GM19025 (cell line): ENCODE measurements around the gene SH3RF3.

ENCODE experiments used
- ATAC-seq: cut with Tn5 transposase; IDR thresholded peaks from one replicate; pipeline ENCODE4 v1.9.1; 2021; ENCODE audit warnings: mild to moderate bottlenecking, low read depth, moderate library complexity; ENCODE audit not compliant: unreplicated experiment

The SH3RF3 gene

DNA sequence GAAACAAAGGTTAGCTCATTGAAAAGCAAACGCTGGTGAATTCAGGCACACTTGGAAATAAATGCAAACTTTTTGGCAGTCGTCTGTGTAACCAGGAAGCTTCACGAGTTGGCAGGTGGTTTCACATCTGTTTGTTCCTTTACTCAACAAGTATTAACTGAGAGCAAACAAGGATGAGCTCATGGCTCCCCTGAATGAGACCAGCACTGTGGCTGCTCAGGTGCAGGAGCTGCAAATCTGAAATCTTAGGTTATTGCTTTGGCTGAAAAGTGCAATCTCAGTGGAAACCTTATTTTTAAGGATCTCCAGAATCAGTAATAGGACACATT is 46.3 kb downstream of the SH3RF3 start:
- no peak for ATAC-seq

DNA sequence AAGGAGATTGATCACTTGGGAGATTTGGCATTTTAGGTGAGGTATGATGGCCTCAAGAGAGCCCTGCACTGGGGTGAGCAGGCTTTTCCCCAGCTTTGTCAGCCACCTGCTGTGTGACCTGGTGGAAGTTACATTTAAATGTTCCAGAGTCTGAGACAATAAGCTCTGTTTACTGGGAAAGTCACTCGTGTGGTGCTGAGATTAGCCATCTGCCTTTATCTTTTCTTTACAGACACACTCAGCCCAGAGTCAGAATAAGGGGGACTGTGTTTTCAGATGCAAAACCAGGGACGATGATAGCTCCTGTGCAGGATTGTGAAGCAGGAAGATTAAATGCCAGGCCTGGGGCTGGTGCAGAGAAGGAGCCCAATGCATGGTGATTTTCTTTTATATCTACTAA is 47.9 kb downstream of the SH3RF3 start:
- ATAC-seq: no peak

DNA sequence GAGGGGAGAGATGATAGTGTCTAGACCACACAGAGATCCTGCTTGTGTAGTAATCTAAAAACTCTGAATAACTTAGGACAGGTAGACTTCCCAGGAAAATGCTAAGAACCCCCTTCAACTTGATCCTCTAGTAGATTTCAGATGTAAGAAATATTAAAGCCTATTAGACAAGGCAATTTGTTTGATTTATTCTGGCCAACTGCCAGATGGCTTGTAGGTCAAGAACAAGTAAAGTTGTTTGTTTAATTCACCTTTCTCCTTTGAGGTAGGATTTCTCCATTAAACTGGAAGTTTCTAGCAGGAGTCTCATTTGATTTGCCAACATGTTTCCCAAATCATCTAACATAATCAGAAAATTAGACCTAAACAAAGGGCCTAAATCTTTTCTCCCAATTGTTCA is 48.6 kb downstream of the SH3RF3 start:
- ATAC-seq: no peak

DNA sequence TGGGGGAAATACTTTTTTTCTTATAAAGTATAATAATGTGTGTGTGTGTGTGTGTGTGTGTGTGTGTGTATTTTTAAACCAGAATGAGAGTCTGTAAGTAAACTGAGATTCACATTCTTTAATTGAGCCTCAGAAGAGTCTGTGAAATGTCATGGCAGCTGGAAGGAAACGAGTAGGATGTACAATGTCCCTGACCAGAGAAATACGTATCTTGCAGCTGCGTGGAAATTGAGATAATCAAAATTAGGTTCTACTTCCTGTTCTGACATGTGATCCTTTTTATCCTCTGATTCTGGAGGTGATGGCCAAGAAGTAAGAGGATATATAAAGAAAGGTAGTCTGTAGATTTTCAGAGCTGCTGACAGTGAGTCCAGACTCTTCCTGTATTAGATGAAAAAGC is 50.0 kb downstream of the SH3RF3 start:
- ATAC-seq: no peak

DNA sequence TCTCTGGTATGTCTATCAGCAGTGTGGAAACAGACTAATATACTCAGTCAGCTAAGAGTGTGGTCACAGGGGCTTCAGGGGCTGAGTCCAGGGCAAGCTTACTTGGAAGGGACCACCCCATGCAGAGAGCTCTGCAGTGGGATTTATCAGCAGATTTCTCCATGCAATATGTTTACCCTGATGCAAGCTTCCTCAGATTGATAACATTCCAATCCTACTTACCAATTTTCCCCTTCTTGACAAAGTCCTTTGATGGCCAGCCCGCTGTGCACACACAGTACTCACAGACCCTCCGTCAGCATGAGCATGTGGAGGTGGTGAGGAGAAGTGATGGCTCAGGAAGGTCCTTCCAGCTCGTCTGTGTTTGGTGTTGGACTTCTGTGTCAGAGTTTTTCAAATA is 51.8 kb downstream of the SH3RF3 start:
- ATAC-seq: no peak

DNA sequence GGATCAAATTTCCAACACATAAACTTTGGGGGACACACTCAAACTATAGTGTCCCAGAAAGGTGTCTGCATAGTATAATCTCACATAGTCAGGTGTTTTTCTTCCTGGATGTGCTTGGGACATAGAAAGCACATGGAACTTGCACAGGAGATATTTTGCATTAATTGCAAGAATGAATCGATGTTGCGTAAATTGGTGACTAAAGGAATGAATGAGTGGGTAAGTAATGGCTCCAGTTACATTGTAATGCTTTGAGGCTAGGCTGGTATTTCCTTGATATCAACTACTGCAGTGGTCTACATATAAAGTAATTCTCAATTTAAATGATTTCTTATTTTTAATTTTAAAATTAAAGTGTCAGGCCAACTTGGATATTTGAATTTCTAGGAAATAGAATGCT is 53.4 kb downstream of the SH3RF3 start:
- ATAC-seq: no peak

DNA sequence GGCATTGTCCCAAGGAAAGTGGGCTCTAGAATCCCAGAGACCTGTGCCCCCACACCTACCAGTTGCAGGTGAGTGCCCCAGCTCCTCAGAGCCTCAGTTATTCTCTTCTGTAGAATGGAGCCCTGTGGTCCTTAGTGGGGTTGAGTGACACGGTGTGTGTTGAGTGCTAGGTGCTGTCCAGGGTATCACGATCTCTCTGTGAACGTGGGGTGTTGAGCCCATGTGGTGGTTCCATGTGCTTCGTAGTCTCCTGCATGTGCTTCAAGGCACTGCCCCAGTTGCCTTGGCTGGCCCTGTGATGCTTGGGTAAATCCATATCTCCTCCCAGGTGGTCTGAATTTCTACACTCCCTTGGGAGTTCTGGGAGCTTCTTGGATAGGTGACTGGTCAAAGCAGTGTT is 54.9 kb downstream of the SH3RF3 start:
- ATAC-seq: no peak

DNA sequence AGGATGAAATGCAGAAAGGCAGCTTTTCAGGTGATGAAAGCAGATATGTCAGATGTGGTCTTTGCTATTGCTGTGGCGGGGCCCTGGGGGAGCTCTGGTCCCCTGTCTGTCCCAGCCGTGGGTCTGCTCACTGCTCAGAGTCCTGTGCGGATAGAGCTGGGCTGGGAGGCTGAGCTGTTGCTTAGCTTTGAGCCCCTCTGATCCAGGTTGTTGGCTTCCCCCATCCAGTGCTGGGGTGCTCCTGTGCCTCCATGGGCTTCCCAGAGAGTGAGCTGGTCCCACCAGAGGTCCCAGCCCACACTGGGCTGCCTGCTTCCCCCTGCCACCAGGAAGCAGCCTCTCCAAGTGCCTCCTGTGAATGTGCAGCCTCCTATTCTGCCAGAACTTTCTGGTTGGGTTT is 55.4 kb downstream of the SH3RF3 start:
- no peak for ATAC-seq

DNA sequence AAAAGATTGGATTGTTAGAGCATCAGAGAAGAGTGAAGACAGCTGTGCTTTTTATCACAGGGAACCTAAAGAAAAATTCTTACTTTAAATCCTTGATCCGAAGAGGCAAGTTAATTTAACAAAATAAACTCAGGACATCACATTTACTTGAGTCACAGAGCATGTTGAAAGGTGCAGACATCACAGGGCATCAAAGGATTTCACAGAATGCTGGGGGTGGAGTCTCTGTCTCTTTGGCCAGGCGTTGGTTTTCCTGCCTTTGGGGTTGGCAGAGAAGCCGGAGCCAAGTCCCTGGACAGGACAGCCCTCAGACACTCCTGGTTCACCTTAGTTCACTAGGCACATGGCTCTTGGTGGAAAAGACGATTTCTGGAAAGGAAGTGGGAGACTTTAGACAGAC is 56.3 kb downstream of the SH3RF3 start:
- ATAC-seq: no peak

DNA sequence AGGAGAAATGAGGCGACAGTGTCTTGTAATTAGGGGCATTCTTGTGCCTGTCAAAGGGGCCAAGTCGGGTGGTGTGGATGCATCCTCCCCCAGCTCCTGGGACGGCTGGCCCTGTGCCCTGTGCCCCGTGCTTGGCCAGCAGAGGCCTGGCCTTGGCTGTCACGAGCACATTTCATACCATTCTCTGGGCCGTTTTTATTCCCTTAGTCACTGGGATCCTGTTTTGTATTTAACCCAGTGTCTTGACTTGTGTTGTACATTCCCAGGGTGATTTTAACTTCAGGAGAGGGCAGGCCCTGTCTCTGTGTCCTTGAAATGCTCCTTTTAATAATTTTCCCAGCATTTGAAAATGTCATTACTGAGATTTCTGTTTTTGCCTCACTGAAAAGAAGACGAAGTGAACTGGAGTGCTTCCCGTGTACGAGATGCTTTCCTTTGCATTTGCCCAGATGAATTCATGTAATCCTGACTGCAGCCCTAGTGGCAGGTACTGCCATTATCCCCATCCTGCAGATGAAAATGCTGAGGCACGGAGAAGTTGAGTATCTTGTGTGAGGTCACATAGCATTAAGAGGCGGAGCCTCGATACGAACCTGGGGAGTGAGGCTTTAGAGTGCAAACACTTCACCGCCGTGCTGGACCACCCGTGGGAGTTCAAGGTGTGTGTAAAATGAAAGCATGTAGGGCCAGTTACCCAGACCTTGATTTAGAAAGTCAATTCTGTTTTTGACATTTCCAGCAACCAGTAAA is 57.0 kb downstream of the SH3RF3 start:
- ATAC-seq: no peak

DNA sequence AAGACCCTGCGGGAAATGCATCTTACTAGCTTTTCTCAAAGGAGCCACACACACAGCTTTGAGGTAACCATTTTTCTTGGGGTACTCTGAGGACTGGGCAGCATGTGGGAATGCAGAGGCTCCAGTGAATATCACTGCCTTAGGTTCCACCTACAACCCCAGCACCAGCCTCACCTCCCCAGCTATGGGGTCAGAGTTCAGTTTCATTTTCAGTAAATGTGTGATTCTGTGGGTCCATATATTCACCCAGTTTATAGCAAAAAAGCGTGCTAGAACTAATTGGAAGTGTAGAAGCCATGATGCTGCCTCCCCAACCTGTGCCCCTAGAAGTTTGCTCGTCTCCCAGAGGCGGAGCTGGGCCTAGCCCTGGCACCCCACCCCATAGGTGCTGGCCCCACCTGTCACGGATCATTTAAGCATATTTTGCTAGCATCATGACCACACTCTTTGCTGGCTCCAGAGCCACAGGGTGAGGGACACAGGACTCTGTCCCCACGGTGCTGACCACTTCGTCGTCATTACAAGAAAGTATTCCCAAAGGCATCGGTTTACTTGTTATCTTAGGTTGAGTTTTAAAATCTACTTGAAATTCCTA is 57.7 kb downstream of the SH3RF3 start:
- no peak for ATAC-seq

DNA sequence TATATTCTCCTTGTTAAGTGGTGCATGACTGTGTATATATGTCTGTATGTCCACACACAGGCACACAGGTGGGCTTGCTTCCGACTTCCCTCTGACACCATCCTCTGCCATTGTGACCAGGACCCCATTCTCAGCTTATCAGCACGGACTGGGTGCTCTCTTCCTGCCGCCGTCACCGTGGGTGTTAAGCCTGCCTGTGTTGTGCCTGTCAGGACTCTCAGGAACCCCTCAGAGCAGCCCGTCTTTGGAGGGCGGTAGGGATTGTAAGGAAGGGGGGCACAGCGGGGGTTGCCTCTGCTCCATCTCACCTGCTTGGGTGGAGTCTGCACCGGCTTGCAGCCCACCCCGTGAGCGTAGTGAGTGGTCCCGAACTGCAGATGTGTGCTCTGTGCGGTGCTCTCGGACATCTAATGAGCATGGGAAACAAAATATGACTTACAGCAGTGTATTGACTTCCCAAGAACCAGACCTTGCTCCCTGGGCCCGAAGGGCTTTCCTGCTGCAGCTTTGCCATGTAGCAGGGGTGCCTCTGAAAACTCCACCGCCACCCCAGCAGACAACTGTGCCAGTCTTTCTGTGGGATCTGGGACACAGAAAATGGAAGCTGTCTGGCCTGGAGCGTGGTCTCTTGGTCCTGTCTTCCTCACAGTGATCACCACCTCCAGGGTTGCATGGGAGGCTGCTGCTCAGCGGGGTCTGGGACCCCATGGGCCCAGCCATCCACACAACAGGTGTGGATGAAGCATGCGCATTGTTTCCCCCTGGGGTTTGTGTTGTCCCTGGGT is 58.9 kb downstream of the SH3RF3 start:
- ATAC-seq: no peak

DNA sequence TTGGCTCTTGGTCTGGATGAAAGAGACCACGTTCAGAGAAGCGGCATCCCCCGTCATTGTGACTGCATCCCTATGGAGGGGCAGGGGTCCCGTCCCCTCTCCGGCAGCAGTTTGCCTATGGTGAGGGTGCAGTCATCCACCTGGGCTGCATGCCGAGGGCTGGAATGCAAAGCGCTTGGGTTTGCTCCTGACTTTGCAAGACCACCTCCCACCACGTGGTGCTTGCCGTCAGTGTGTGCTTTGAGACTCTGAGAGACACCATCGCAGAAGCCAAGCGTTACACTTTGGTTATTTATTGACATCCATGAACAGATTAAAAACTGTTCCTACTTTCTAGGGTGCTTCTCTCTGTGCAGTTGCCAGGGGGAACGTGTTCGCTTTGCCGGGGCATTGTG is 59.5 kb downstream of the SH3RF3 start:
- ATAC-seq: no peak

DNA sequence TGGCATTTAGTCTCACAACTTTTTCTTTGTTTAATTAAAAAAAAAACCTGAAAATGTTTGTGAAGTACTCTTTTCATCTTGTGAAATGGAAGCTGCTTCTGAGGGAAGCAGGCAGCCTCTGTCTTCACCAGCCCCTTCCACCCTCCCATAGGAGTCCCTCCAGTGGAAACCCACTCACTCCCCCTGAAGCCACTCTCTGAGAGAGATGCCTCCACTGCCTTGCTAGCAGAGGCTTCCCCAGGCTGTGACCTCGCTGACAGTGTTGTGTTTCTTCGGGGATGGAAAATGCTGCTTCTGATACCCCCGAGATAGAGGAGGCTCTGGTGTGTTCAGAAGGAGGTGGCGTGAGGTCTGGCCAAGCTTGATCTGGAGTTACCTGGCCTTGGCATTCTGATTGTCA is 59.9 kb downstream of the SH3RF3 start:
- ATAC-seq: no peak

DNA sequence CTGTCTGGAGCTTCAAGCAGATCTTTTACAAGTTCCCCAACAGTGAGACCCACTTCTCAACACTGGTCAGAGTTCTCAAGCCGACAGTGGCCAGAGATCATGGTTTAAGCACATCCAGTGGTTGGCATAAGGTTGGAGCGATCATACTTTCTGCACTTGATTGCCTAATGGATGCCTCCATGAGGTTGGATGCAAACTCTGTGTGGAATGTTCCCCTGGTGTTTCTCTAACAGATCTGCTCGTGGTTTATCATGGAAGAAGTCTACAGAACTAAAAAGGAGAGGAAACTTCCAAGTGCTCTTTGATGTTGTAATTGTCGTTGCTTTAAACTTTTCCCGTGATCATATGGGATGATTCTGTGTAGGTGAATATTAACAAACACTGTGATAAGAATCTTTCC is 60.7 kb downstream of the SH3RF3 start:
- ATAC-seq: no peak

DNA sequence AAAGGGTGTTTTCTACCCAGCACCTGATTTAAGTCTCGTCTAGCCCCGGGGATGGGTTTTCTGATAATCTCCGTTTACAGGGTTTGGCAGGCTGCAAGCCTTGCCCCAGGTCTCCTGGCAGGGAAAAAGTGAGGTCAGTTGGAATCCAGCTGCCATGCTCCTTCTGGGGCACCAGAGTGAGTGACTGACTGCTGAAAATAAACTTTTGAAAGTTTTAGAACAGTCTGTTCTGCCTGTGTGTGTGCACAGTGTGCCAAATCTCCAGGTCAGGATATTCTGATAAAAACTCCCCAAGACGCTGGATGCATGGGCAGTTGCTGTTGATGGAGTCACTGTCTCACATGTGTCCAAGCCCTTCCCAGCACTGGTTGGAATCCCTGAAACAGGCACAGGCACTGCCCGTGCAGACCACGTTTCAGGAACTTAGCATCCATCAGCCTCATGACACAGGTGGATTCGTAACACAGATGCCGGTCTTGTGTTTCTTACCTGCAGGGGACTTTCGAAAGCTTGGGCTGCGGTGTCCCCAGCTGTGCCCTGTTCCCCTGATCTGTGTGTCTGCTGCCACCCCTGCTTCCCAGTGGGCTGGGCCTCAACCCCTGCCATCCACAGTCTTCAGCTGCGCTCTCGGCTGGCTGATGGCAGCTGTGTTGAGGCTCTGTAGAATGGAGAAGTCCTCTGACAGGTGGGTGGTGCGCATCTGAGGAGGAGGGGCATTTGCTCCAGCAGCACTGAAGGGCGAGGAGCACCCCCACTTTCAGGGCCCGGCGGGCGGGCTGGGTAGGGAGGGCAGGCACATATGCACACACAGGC is 65.0 kb downstream of the SH3RF3 start:
- no peak for ATAC-seq

DNA sequence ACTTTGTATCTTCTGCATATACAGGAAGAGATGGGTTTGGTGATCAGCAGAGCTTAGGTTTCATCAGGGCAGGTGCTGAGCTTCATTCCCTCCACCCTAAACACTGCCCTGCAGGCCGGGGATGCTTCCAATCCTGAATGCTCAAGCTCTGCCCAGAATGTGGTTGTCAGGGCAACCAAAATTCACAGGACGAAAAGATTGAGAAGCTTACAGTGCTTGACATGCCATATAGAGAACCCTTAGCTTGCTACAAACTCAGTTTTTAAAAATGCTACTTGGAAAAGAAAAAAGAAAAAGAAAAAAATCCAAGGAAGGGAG is 65.6 kb downstream of the SH3RF3 start:
- ATAC-seq: no peak

DNA sequence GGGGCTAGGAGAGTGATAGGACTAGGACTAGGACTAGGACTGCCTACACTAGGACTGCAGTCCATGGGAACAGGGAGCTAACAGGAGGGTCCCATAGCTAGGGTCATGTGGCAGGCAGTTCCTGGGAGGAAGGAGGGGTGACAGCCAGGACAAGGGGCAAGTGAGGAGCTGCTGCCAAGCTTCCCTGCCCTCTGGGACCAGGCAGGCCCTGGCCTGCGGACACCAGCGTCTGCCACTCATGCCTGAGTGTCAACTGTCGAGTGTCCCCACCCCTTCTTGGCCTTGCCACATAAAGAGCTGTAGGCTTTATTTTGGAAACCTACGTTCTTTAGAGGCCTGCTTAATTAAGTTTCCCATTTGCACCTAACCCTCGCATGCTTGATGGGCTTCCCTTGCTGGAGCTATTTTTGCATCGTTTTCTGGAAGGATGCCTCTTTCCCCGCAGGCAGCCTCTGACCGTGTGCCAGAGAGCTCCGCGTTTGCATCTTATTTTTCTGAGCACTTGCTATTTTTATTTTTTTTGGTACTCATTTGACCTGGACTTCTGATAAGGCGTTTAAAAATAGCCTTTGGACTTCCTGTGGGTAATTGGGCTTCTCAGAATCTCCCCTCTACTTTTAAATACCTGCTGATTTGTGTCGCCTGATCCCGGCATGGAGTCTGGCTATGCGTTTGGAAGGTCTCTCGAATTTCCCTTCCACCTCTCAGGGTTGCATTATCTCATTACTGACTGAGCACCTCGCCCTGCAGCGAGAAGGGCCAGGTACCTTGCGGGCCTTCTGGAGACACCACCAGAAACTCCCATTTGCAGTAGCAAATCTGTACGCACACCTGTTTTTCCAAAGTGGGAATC is 66.4 kb downstream of the SH3RF3 start:
- ATAC-seq: no peak

DNA sequence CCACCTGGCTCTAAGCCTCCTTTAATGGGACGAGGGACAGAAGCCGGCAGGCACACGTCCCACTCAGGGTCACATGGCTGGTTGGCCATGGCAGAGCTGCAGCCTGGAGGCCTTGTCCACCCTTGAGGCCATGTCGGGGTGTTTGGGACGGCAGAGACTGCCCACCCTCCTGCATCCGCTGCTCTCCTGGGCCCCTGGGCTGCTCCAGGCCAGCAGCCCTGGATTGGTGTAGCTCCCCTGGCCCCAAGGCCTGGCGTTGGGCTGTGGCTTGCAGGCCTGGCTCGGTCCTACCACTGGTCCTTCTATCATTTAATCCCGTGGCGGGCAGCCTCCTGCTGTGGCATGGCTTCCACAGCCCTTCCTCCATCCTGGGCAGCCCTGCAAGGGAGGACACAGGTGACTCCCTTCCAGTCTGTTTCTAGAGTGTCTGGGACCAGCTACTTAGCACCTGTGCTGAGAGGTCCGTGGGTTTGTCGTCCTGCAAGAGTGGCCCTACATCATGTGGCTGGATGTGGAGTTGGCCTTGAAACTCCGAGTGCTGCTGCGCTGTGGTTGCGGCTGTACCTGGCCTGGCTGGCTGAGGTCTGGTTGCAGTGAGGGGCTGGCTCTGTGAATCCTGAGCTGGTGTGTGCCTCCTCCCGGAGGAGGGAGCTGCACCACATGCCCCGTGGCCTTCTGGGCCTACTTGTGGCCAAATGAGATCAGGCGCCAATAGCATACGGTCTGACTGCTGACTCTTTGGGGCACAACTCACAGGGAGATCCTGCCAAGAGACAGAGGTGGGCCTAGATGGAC is 67.3 kb downstream of the SH3RF3 start:
- no peak for ATAC-seq
